GM12878 (cell line): ENCODE measurements around the gene IFNK.

ENCODE experiments used
- CTCF ChIP-seq, 3 experiments: IDR thresholded peaks in 2 of 3; conservative IDR thresholded peaks in 1 of 3; 2 replicates each; pipeline ENCODE4 v1.5.1; 2011; ENCODE audit warnings: low read depth in 3 of 3, low read length in 3 of 3, mild to moderate bottlenecking in 3 of 3, control low read depth in 2 of 3, moderate library complexity in 2 of 3, inconsistent platforms in 1 of 3, mixed read lengths in 1 of 3; ENCODE audit not compliant: control insufficient read depth in 2 of 3, insufficient read depth in 1 of 3; ENCODE audit errors: extremely low read depth in 1 of 3
- EP300 ChIP-seq, 2 experiments: fragments of 150-350 bp in 1 of 2; IDR thresholded peaks; 2 replicates each; pipeline ENCODE4 v1.6.1; 2011 to 2012; ENCODE audit warnings: low read depth in 2 of 2, low read length in 2 of 2, borderline replicate concordance in 1 of 2, improper control_type of control experiment in 1 of 2, inconsistent platforms in 1 of 2; ENCODE audit not compliant: control insufficient read depth in 1 of 2
- POLR2AphosphoS5 ChIP-seq: IDR thresholded peaks from 2 replicates; pipeline ENCODE4 v1.6.1; 2011; ENCODE audit warnings: mild to moderate bottlenecking, low read length, inconsistent platforms
- SMC3 ChIP-seq: IDR thresholded peaks from 2 replicates; pipeline ENCODE4 v1.6.1; 2011; ENCODE audit warnings: low read length, improper control_type of control experiment, borderline replicate concordance
- TAF1 ChIP-seq: IDR thresholded peaks from 2 replicates; pipeline ENCODE4 v1.6.1; 2011; ENCODE audit warnings: mild to moderate bottlenecking, low read depth, low read length, borderline replicate concordance

DNA sequence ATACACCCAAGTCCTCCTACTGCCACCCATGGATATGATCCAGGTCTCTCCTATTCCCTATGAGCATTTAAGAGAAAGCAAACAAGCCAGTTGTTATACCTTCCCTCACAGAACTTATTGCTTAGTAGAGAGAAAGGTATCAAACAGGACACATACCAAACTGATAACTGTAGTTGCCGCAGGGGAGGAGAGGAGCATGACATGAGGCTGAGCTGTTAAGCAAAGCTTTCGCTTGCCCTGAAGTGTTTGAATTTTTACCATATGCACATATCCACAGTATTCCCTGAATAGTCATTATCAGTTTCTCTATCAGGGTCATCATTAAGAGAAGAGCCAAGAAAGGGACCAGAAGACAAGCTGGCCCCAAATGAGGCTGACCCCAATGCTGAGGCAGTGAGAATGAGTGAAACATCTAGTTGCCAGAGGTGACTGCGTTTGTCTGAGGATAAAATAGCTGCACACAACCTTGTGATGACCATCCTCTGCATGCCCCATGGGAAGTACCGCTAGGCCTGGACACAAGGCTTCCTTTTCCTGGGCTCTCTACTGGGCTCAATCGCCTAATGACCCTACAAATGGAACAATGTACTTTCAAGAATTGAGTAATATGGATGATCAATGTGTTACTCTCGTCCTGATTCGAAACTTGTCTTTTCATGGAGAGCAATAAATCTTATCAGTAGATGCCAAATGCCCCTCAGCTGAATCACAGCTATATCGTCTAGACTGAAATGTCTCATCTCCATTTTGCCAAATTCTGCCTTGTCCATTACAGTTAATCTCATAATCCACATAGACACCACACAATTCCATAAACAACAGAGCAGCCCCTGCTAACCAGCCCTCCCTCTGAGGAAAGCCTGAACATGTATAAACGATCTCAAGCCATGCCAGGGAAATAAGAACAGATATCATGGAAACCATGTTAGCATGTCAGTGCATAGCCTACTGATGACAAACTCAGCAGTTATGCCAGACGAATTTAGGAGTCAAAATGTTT, 4.3 kb upstream of the IFNK start:
- TF ChIP-seq CTCF (IDR thresholded peaks at IDR 0.05 in 2 of 3, conservative IDR thresholded peaks at IDR 0.05 in 1 of 3; ENCODE audit: control insufficient read depth in 2 of 3, extremely low read depth in 1 of 3, insufficient read depth in 1 of 3, low read depth in 3 of 3, low read length in 3 of 3) (no peak), POLR2AphosphoS5 (no peak), SMC3 (no peak), TAF1 (no peak), EP300 (IDR thresholded peaks at IDR 0.05; ENCODE audit: borderline replicate concordance in 1 of 2, control insufficient read depth in 1 of 2, low read depth in 2 of 2, low read length in 2 of 2) (no peak)
